SHP77 treated with DMSO at 0.1 percent for 48 hours (cell line): Measurements from ENCODE around the gene FBXO15.
A peak's percentile ranks its signal among the peaks of the same experiment; 100 is the strongest.

Source experiments
- DNase-seq: peaks from one replicate; lab custom pipeline; 2025; lab: John Stamatoyannopoulos, UW

The FBXO15 gene, protein sequence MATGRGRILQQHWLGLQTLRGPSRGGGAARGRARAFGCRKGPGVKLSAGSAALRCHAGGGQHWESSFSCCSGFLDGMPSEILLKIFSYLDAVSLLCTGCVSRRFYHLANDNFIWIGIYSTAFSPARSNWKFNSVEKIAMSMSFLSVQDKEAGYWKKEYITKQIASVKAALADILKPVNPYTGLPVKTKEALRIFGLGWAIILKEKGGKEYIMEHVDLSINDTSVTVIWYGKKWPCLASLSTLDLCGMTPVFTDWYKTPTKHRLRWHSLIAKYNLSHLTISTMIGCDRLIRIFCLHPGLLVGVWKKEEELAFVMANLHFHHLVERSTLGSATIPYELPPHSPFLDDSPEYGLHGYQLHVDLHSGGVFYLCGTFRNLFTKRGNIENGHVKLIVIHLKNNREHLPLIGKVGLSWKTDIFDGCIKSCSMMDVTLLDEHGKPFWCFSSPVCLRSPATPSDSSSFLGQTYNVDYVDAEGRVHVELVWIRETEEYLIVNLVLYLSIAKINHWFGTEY

DNA sequence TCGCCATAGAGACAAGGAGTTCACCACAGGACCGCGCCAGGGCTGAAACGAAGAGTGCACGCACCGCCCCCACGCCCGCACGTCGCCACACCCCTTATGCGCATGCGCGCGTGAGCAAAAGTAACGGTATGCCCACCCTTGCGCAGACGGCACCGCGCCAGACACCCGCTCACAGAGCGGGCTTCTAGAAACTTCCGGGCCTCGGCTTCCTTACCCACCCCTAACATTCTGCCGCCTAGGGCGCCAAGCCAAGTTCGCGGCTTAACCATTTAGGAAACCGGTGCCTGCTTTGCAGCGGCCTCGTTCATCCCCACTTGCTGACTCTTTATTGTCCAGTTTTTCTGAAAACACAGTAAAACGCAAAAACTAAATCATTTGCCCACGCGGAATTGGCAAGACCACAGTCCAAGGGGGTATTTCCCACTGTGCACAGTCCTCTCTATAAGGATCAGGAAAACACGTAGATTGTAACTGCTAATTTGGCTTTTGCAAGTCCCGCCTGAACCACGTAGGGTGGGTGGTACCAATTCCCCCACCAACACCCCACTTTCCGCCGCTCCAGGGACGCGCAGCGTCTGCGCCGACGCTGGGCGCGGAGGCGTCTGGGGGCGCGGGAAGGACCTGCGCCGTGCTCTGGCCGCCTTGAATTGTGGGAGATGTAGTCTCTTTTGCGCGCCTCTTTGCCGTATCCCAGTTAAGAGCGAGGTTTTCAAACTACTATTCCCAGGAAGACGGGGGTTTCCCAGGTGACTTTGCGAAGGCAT lies at the start of gene FBXO15, which contains the start of gene TIMM21:
FBXO15 (minus strand) TSS at position 56 of the 764 bp plus-strand sequence; CDS start at position 7, 49 bp downstream.
TIMM21 (plus strand) TSS at position 745 of the 764 bp plus-strand sequence. CDS start 286 bp downstream, outside the sequence.
- DNase-seq, result peak; percentile 93

DNA sequence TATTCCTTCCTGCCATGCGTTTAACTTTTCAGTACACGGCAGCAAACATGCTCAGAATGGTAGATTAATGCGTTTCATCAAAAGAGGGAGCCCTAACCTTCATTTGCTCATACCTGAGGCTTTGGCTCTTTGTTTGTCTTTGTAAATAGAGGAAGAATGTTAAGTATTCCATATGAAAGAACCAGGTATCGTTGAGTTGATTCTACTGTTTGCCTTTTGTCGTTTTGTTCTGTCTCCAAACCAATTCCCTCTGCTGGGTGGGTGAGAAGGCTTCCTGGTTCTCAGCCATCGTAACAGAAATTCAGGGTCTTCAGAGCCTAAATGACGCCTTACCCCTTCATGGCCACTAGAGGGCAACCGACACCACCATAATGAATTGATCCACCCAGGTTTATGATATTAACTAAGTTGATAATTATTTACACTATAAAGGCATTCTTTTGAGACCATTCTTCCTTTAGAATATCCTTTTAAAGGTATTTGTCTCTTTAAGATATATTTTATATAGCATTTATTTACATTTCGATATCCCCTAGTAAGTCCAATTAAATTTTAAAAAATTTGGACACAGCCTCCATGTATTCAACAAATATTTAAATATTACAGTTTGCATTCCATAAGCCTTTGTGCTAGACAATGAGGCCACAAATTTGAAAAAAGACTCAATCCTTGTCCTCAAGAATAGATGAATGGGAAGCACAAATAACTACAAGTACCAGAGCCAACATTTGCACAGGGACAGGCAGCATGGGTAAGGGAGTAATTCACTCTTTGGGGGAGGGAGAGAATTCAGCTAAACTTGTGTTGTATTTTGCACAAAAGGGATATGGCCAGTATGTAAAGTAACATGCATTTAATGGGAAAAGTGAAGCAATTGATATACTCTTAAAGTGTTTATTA lies 48.8 kb upstream of the FBXO15 start:
- peak; percentile 54 for DNase-seq

DNA sequence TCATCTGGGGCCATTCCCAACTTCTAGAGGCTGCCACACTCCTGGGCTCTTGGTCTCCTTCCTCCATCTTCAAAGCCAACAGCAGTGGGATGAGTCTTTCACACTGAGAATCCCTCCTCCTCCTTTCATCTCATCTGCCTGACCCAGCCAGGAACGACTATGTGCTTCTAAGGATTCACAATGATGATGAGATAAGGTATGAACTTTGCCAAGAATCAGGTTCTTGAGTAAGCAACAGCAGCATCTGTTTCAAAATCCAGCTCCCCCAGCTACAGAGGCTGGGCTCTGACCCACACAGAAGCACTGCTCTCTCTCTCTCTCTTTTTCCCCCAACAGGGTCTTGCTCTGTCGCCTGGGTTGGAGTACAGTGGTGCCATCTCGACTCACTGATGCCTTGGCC lies 47.1 kb upstream of the FBXO15 start:
- no peak for DNase-seq

DNA sequence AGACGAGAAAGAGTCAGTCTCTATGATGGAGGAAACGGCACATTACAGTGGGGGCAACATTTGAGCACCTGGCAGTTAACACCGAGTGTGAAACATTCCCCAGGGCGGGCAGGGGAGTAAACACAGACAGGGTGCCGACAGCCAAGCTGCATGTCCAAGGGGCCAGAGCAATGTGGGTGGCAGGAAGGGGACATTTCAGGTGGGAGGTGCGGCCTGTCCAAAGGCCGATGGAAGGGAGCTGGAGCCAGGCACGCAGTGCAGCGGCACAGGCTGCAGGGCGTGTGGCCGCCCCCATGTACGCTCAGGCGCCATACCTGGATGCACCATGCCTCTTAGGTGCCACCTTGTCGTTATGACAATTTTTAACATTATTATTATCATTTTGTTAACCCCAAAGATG lies 43.9 kb upstream of the FBXO15 start:
- no peak for DNase-seq

DNA sequence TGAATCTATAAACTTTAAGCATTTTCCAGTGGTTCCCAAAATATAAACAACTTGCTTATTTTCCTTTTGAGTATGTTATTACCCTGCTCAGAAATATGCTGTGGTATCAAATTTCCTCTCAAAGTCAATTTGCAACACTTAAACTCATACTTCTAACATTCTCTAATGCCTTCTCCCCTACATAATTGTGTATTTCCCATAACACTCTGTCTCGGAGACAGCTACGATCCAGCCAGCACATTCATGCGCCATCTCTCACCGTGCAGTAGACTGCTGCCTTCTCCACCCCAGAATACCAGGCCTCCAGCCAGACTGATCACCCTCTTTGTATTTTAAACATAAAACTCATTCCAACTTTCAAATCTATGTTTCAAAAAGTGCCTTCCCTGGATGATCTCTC lies 42.5 kb upstream of the FBXO15 start:
- no peak for DNase-seq

DNA sequence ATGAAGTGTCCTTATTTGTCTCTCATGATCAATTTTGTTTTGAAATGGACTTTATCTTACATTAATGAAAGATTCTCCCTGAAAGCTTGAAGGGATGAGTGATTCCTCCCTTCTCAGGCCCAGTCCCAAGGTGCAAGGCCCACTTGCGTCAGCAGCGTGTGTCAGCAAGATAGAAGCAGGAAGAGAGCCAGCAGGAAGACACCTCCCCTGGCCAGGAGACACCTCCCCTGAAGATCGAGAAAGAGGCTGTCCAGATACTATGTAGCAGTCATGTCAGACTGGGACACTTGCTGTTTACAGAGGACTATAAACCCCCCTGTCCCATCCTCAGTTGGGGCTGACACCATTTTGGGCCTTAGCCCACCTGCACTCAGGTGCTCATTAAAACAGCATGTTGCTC lies 39.0 kb upstream of the FBXO15 start:
- no peak for DNase-seq

DNA sequence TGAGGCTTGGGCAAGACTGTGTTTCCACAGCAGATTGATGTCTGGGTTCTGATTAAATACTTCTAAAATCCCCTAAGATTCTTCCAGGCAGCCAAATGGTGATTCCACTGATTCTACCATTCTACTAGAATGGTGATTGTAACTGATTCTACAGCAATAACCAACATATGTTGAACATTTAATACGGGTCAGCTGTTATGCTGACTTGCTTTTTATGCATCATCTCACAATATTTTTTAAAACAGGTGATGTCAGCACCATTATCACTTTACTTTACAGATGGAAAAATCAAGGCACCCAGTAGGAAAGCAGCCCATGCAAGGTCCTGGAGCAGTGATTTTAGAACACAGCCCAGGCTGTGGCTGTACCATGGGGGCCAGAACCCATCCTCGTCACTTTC lies 38.2 kb upstream of the FBXO15 start:
- DNase-seq, result no peak

DNA sequence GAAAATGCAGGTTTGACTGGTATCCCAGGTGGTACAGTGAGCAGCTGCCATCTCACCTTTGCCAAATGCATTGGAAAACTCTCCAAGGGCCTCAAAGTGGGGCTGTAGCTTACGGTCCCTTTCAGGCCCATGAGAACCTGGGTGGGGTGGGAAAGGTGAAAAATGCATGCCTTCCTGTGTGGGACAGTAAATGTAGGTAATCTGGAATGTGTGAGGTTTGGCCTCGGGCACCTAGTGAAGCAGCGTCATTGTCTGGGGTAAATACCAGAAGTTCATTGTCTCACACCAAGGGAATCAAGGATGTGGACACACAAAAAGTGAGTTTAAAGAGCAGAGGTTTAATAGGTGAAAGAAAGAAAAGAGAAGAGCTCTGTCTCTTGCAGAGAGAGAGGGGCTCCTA lies 37.2 kb upstream of the FBXO15 start:
- DNase-seq, result no peak

DNA sequence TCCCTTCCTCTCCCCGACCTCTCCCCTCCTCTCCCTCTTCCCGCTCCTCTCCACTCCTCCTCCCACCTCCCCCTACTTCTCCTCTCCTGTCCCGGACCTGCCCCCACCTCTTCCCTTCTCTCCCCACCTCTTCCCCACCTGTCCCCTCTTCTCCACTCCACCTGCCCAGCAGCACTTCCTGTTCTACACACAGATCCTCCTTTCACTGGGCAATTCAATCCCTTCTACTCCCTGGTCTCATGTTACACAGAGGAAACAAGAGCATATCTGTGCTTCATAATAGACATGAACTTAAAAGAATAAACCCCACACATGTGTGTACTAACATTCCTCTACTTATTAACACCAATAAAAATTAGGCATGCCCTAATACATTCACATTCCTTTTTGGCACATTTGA lies 35.5 kb upstream of the FBXO15 start:
- DNase-seq, result peak; percentile 72

DNA sequence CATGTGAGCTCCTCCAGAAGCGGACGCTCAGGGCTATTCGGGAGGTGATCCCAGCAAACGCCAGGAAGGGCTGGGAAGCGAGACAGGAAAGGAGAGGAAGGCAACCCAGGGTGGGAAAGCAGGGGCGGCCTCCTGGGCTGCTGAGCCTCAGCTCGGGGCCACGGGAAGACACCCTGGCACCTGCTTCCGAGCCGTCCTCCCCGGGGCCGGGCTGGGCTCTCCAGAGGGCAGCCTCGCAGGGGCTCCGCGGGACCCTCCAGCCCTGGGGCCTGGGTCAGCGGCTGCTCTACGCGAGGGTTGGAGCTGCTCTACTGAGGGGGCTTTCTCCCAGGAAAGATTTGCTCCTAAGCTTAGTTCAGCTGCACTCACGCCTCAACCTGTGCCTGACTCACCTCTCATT lies 34.7 kb upstream of the FBXO15 start:
- no peak for DNase-seq

DNA sequence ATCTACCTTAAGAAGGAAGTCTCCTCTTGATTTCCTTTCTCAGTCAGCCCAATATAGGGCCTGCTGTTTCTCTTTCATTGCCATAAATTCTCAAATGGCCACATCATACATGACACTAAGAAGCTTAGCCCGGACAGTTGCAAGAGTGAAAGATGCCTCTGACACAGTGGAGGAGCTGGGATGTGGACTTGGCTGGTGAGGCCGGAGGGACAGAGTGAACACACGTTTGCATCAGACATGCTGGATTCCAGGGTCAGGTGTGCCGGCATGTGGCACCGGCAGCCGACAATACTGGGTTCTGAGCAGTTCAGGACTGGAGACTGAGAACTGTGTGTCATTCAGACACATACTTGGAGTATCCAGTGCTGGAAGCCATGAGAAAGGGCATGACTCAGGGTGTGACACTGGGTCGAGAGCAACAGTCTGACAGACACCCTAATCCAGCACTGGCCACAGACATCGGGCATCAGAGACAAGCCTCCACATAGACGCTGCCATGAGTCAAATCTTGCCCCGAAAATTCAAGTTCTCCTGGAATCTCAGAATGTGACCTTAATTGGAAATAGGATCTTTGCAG lies 32.1 kb upstream of the FBXO15 start:
- DNase-seq, result no peak

DNA sequence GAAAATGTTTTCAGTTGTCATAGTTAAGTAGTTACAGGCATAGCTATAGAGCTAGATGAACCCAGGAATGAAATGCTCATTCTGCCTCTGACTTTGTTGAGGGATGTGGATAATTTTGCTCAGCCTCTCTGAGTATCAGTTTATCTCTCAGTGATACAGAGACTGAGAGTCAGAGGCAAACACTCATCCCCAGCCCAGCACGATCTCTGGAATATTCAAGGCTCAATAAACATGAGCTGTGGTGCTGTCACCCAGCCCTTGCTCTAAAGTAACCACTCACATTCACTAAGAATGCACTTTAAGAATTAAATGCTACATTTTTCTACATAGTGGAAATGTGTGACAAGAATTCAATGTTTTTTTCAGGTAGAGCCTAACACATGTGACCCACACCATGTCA lies 31.2 kb upstream of the FBXO15 start:
- DNase-seq, result no peak

DNA sequence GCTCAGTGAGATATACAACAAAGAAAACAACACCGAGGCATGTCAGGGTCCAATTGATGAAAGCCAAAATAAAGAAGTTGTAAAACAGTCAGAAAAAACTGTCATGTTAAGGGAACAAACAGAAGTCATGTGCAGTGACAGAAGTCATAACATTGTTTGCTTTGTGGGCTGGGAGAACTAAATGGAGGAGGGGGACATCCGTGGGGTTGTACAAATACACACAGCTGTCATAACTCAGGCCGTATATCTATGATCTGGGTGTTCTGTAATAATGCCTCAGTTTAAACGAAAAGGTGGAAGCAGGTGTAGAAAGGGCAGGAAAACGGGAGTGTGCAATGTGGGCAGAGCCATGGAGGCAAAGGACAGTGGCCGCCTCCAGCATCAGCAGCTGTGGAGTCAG lies 28.0 kb upstream of the FBXO15 start:
- peak; percentile 62 for DNase-seq

DNA sequence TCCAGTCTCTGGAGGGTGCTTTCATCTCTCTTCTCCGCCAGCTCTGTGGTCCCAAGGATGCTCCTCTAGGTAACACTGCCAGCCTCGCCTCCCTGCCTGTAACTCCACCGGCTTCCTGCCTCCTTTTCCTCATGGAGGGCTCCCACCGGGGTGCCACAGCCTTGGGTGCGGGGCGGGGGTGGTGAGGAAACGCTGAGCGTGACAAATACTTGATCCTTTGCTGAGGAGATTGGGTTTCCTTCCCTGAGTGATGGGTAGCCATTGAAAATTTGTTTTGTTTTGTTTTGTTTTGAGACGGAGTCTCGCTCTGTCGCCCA lies 25.8 kb upstream of the FBXO15 start:
- no peak for DNase-seq

DNA sequence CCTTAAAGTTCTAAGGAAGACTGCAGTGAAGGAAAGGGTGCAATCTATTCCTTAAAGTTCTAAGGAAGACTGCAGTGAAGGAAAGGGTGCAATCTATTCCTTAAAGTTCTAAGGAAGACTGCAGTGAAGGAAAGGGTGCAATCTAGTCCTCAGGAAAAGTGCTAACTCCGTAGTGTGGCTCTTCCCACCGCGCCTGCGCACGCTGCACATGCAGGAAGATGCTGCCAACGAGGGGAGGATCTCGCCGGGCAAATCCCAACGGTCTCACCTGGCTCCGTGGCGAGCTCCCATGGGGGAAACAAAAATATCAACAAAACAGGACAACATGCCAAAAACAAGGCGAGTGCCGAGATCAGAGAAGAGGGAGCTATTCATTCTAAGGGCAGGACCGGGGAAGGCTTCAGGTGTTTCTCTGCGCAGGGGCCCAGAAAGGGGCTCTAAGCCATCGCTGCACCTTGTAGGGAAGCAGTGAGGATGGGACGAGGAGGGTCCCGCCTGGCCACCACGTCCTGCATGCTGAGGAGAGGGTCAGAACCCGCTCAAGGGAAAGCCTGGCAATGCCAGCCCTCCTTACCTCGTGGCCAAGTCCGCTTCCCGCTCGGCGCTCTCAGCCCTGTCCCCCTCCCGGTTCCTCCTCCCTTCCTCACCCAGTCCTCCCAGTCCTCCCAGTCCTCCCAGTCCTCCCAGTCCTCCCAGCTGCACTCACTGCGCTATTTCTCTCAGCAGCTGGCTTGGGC lies 25.2 kb upstream of the FBXO15 start:
- no peak for DNase-seq

DNA sequence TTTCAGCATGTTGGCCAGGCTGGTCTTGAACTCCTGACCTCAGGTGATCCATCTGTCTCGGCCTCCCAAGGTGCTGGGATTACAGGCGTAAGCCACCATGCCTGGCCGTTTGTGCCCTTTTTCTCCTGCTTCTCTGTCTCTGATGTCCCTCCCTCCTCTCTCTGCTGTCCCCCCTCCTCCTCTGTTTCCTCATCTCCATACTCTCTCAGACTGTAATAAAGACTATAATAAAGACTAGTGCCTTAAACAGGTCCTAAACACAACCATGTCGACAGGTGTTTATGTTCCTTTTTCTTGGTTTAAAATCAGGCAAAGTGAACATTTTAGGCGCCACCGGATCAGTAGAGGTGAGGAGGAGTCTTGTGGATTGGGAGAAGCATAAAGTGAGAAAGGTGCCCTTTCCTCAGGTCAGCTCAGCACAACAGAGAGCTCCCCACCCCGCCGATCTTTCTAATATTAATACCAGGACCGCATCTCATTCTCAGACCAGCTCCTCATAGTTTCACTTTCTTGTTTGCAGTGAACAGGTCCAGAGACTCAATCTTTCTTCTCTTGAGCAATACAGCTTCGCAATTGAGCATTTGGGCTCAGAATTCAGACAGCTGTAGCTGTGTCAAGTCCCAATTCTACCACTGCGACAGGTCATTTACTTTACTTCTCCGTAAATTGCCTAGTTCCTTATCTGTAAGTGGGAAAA lies 24.4 kb upstream of the FBXO15 start:
- no peak for DNase-seq

DNA sequence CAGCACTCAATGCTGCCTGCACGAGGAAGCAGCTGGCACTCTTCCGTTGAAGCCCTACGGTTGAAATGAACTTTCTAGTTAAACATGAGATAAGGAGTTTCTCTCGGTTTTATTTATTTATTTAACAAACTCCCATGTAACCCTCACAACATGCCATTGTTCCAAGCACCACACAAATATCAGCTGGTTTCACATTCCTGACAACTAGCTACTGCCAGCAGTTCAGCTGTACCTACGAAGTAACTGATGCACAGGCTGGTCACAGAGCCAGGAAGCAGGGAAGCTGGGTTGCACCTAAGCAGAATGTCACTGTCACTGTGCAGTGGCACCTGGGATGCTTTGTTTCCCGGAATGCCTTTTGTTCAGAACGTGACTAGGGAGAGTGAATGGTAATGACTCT lies 18.8 kb upstream of the FBXO15 start:
- DNase-seq, result no peak

DNA sequence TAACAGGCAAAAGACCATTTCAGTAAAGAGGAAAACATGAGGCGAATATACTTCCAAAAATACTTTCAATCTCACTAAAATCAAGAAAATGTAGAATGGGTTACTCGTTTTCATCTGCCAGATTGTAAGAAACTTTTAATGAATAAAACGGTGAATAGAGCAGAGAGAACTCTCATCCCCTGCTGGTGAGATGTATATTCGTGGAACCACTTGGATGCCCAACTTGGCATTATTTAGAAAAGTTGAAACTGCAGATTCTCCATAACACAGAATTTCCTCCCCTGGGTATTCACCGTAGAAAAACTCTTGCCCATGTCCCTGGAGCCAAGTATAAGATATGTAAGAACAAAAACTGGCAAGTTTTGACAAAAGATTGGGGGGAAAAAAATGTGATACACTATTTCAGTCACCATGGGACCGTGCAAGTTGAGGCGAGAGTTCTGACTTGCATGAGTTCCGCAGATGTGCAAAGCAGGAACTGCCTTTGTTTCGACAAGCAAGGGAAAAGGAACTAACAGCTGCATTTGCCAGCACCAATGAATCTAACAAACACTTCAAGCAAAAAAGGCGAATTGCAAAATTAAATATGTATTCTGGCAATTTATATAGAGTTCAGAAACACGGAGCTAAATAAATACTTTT lies 15.5 kb upstream of the FBXO15 start:
- DNase-seq, result no peak

DNA sequence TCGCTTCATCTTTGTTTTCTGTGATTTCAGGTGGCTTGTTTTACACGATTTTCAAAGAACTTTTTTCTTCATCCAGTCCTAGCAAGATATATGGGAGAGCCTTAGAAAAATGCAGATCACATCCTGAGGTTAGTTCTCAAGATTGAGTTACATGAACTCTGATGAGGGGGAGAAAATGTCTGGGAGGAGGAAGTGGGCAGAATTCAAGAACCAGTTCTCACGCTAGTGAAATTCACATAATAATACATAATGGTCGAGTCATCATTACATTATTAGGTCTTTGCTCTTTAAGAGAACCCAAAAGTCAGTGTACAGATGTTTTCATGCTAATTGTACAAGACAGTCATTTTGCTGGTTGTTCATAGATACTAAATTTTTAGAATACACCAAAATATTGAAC lies 7.6 kb upstream of the FBXO15 start:
- DNase-seq, result no peak

DNA sequence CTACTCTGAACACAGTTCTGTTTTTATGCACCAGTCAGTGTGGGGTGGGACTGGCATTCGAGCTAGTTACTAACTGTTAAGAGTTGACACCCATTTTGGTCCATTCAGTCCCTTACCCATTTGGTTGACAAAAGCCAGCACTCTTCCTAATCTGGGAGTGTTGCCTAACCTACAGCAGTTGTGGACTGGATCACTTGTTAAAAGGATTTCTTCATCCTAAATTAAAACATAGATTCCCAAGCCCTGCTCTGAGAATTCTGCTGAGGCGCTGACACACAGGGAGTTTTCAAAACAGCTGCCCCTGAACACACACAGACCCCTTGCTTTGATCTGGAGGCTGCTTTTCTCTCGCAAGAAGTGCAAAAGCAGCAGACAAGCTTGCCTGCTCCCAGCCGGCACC lies 7.1 kb upstream of the FBXO15 start:
- DNase-seq, result no peak
